G401 (cell line): ENCODE results near the gene SIX4. TPM values are rescaled to one million over a fixed set of nuclear protein-coding genes. Genes with fewer than 3 reads are reported as not detected.

Source experiments
- DNase-seq: peaks from one replicate; pipeline ENCODE4 v3.0.0-alpha.2; 2015; ENCODE audit warnings: low spot score
- in situ Hi-C: cut with HindIII; loops from 2 replicates; pipeline ENCODE4 v1.10.0; 2016; ENCODE audit warnings: low sequenced_read_pairs, mixed read lengths
- total RNA-seq: library from RNA; depleted of rRNA; stranded (reverse); fragments of >200 nt; shearing (Covaris generic); gene quantifications from 2 replicates; pipeline ENCODE4 v1.2.3, GENCODE V29; 2014; rRNA removed

Gene SIX4
- total RNA-seq, 1 experiment from 2014 or later: 22.1 TPM

DNA sequence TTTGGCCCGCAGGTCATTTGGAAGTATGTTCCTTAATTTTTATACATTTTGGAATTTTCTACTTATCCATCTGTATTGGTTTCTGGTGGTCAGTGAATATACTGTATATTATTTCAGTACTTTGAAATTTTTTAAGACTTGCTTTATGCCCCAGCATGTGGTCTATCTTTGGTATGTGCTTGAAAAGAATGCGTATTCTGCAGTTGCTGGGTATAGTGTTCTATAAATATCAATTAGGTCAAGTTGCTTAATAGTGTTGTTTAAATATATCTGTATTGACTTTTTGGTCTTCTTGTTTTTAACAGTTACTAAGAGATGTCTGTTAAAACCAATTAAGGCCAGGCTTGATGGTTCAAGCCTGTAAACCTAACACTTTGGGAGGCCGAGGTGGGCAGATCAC lies 53.2 kb downstream of the SIX4 start:
- DNase-seq: no peak
- in situ Hi-C loops: no loop called here

DNA sequence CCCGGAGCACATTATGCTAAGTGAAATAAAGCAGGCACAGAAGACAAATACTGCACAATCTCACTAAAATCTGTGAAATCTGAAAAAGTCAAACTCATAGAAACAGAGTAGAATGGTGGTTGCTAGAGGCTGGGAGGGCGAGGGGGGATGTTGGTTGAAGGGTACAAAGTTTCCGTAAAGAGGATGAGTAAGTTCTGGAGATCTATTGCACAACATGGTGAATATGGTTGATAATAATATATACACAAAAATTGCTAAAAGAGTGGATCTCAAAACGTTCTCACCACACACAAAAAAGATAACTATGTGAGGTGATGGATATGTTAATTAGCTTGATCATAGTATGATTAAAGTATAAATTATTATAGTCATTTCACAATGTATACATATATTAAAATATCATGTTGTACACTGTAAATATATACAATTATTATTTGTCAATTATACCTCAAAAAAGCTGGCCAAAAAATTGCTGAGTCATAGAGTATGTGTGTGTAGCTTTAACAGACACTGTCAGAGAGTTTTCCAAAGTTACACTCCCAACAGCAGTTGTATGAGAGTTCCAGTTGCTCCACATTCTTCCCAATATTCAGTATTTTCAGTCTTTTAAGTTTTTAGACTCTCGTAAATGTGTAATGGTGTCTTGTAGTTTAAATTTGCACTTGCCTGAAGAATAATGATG lies 55.6 kb downstream of the SIX4 start:
- DNase-seq: no peak
- in situ Hi-C loops: no loop called here

DNA sequence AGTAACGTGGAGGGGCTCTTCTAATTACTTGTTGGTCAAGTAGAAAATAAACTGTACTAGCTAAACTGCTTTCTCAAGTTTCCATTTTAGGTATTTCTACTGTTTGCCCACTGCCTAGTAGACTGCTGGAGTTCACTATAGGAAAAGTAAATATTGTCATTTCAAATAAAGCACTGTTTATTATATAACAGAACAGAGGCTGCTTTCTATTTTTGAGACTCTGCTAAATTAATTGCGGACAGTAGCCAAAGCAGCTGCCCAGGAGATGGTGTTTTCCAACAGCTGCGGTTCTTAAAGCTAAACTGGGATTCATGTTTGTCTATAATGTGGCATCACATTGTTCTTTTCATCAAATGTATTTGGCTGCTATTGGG lies 59.0 kb downstream of the SIX4 start:
- in situ Hi-C loops: no loop called here
- DNase-seq: no peak

DNA sequence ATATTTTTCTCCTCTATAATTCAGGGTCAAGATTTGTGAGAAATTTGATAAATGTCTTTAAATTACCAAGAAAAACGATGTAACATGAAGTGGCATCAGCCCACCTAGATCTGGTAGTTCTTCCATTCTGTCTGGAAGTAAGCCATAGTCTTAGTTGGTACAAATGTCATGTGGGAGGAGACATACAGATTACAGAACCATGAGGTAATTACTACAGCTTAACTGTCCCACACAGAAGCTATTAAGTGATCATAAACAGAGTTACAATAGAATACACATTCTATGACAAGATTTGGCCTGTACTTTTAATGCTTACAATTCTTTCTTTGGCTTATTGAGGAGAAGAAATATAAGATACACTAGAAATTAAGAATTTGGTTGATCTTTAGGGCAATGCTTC lies 61.2 kb downstream of the SIX4 start:
- in situ Hi-C loops: no loop called here
- DNase-seq: no peak

DNA sequence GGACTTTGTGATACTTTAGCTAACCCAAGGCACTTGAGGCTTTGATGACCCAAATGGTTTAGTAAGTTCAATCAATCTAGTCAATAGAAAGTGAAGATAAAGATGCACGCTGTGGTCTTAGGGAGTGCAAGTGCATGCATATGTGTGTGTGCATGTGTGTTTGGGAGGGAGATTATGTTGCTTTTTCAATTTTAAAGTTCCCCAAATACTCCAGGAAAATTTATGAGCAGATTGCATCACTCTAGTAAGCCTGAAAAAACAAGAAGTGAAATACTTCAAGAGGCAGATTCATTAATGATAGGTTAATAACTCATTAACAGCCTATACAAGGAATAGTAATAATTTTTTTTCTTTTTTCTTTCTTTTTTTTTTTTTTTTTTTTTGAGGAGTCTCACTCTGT lies 62.4 kb downstream of the SIX4 start:
- in situ Hi-C loops: no loop called here
- no peak for DNase-seq

Other genes starting within 250 kb of the SIX4 start
- gene C14orf39, start 238.3 kb downstream of the SIX4 start, total RNA-seq: 0.06 TPM in 1 of 2 replicates, not detected in the other
- gene SIX6, start 215.2 kb downstream of the SIX4 start, total RNA-seq: not detected in 2 replicates
- 0.31 and 0.58 TPM in 2 replicates for gene SIX1, start 74.9 kb downstream of the SIX4 start, total RNA-seq
- 115 and 185 TPM in 2 replicates for gene MNAT1, start 10.4 kb upstream of the SIX4 start, total RNA-seq